Fibroblast of lung (primary cell): ENCODE data around the gene TJP1.

Experiments used
- CTCF ChIP-seq, 2 donors: IDR thresholded peaks in 1 of 2; conservative IDR thresholded peaks in 1 of 2; 1 replicate in 1 of 2; 2 replicates in 1 of 2; pipeline ENCODE4 v1.5.1; 2011 to 2012; ENCODE audit warnings: low read length in 2 of 2, control low read depth in 1 of 2, inconsistent platforms in 1 of 2, low read depth in 1 of 2, mild to moderate bottlenecking in 1 of 2
- EZH2 ChIP-seq: IDR thresholded peaks from 2 replicates; pipeline ENCODE4 v1.5.1; 2012; ENCODE audit warnings: low read length, control low read depth, mild to moderate bottlenecking; ENCODE audit errors: missing control alignments

GRCh38 chr15:29666241-29666640, 156.0 kb downstream of the TJP1 start:
- no peak for TF ChIP-seq CTCF (conservative IDR thresholded peaks at IDR 0.05 in 1 of 2, IDR thresholded peaks at IDR 0.05 in 1 of 2; ENCODE audit: low read depth in 1 of 2, low read length in 2 of 2)
- no peak for TF ChIP-seq EZH2
